HG02571 (cell line): ENCODE results near the gene ANKRD35.
"Not testable (repeated sequence)": the region's sequence is repeated elsewhere in the genome, so short reads cannot be mapped to it uniquely, and the experiment has no call there.

ENCODE experiments used
- ATAC-seq: cut with Tn5 transposase; IDR thresholded peaks from one replicate; pipeline ENCODE4 v1.9.1; 2021; ENCODE audit warnings: mild to moderate bottlenecking, moderate library complexity; ENCODE audit not compliant: unreplicated experiment

Gene ANKRD35

GRCh38 chr1:145885738-145886287 lies at the start of gene ANKRD35:
TSS of gene ANKRD35 (minus strand) at chr1:145885866. CDS start at chr1:145885758, 108 bp downstream.
- peak; percentile 99 for ATAC-seq

- ATAC-seq = not testable (repeated sequence)
Observed at GRCh38 chr1:145932522-145933009, 46.9 kb upstream of the ANKRD35 start.

- ATAC-seq = no peak
Observed at GRCh38 chr1:145927916-145928643, 42.4 kb upstream of the ANKRD35 start.

GRCh38 chr1:145927063-145927886 lies 41.6 kb upstream of the ANKRD35 start, which contains the start of gene RBM8A:
TSS of gene RBM8A (minus strand) at chr1:145927484. CDS start at chr1:145927426, 58 bp downstream.
- peak; percentile 93 for ATAC-seq

DNA sequence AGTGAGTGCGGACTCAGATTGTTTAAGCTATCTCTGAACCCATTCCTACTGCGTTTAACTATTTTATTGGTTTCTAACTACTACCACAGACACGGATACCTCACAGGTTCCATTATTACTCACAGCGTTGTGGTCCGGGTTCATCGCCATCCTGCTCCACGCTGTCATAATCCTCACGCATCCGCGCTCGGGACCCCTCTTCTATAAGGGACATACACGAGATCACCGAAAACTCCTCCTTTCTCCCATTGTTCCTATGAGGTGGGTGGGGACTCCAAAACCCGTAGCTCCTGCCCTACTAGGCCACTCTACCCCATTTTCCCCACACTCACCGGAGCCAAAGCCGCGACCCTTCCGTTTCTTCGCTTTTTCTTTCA lies 41.0 kb upstream of the ANKRD35 start:
- no peak for ATAC-seq

GRCh38 chr1:145922266-145922665 lies 36.6 kb upstream of the ANKRD35 start:
- ATAC-seq = no peak

DNA sequence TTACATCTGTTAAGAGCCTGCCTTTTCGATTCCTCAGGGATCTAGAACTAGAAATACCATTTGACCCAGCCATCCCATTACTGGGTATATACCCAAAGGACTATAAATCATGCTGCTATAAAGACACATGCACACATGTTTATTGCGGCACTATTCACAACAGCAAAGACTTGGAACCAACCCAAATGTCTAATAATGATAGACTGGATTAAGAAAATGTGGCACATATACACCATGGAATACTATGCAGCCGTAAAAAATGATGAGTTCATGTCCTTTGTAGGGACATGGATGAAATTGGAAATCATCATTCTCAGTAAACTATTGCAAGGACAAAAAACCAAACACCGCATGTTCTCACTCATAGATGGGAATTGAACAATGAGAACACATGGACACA lies 34.6 kb upstream of the ANKRD35 start:
- not testable (repeated sequence) for ATAC-seq

GRCh38 chr1:145918992-145919939 lies 33.6 kb upstream of the ANKRD35 start:
- ATAC-seq = peak; percentile 79

DNA sequence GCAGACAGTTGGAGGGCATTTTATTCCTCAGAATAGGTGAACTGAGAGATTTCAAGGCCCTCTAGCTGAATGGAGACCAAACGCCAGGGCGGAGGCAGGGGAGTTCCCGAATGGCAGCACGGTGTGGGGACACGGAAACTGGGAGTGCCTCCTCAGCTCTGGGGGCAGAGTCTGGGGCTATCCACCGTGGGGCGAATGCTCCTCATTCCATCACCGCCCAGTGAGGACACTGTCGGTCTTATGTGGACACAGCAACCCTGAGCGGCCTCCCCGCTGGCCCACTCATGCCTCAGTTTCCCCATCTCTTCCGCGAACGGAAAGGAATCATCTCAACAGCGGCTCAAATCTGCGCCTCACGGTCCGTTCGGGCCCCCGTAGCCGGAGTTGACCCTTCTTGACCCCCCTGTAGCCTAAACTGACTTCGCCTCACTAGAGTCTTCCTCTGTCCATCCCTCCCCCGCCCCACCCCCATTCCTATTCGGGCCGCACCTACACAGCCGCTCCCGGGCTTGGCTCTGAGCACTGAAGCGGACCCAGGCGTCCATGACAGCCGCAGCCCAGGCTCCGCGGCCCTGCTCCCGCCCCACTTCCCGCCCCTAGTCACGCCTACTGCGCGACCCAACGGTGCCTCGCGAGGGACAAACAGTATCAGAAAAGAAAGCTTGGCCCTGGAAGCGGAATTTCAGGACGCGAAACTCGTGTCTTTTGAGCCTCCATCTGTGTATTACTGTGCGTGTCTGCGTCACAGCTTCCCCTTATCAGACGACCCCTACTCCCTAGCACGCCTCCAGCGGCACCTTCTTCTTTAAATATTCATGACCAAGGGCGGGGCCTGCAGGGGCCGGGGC lies 32.7 kb upstream of the ANKRD35 start, which contains the start of gene PEX11B:
Gene PEX11B, minus strand, starts transcription at position 574 of the 848 bp plus-strand sequence. Its CDS starts 29 bp downstream, at position 545.
- ATAC-seq = peak; percentile 68

- ATAC-seq = no peak
Observed at GRCh38 chr1:145917595-145917994, 31.9 kb upstream of the ANKRD35 start.

- no peak for ATAC-seq
Observed at GRCh38 chr1:145916745-145917144, 31.1 kb upstream of the ANKRD35 start.

- ATAC-seq = no peak
Observed at GRCh38 chr1:145912128-145912641, 26.5 kb upstream of the ANKRD35 start.

DNA sequence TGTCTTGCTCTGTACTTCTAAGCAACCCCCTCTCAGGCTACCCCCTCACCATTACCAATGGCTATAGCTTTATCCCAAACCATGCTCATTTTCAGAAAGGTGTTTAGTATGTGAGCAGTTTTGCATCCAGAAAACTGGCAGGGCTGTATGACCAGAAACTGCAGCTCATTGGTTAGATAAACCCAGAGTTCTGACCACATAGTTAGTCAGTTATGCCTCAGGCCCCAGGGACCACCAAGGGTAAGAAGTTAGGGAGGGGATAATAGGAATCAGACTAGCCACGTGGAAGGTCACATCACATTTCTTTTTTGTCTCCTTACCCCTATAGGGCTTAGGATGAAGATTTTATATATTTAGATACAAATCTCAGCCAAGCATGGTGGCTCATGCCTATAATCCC lies 23.0 kb upstream of the ANKRD35 start:
- no peak for ATAC-seq

GRCh38 chr1:145906954-145907753 lies 21.5 kb upstream of the ANKRD35 start:
- ATAC-seq = no peak

DNA sequence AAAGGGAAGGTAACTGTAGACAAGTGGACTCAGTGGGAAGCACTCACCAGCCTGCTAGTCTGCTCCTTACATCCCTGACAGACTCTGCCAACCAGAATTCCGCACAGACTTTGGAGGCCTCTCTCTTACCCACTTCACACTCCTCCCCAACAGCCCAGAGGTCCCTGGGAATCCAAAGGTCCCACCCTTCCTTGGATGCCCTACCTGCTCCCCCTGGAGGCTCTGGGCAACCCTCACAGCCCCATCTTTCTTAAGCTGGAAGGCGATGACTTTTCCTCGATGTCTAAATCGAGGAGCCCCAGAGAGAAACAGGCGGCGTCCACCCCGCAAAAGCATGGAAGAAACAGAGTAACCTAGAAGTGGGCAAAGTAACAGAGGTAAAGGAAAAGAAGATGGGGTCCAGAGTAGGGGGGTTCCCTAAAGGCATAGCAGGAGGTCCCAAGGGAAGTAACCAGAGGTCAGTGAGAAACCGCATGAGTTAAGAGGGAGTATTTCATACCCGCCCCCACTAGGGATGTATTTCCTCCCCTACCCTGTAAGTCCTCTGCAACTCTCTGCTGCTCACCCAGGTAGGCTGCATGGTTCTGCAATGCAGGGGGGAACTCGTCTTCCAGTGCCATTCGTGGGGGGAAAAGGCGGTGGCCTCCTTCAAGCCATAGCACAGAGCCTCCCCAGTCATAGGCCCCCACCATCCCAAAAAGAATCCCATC lies 15.8 kb upstream of the ANKRD35 start:
- no peak for ATAC-seq

DNA sequence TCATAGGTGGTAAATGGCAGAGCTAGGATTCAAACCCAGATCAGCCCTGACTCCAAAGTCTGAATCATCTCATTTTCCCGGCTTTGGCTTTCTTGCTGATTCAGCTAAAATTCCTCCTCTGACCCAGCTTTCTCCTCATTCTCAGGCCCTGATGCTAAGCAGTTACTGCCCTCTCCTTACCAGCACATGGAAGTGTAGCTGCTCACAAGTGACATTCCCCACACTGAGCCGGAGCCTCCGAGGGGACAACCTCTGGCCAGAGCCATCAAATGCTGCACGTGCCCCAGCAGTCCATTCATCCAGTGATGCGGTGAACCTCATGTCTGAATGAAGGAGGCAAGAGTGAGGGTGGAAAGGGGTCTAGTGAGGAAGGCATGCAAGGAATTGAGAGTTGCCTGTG lies 13.1 kb upstream of the ANKRD35 start:
- no peak for ATAC-seq

DNA sequence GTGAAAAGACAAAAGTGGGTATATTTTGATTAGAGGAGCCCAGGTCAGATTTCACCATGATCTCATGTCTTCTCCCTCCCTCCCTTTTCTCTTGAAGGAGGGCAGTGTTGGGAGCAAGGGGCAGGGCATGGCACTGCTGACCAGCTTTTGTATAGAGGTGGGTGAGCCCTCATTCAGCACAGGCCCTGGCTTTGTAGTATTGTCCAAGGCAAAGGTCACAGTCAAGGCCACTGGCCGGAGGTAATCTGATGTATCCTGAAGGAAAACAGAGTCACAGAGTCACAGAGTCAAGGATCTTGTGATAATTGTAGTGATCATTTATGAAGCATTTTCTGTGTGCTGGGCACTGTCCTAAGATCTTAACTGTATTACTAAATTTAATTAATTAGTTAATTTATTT lies 12.3 kb upstream of the ANKRD35 start:
- ATAC-seq = no peak

DNA sequence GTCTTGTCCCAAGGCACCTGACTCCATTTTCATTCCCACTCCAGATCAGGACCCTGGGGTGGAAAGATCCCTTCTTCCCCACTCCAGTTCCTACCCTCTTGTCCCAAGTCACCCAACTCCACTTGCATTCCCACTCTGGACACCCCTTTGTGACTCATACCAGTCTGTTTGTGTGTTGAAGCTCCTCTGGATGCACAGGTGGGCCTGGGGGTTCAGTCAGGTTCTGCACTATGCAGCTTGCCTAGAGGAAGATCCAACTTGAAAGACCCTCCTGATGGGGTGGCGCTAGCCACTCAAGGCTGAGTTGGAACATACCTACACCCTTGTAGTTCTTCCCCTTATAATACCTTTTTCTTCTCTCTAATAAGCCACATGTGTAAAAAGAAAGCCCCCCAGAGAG lies 9.8 kb upstream of the ANKRD35 start:
- ATAC-seq = no peak
